Suprapubic skin (tissue), 4 donors: ENCODE results near the gene PEAK3.

Source experiments
- POLR2A ChIP-seq, 2 donors: fragments of 450-650 bp; IDR thresholded peaks; one replicate each; pipeline ENCODE4 v1.6.1; 2017; ENCODE audit warnings: antibody characterized with exemption in 2 of 2, mild to moderate bottlenecking in 2 of 2, moderate library complexity in 2 of 2
- POLR2AphosphoS5 ChIP-seq, 3 donors: sonication (generic); formaldehyde crosslinking; IDR thresholded peaks; one replicate each; pipeline ENCODE4 v1.6.1; 2017; ENCODE audit warnings: antibody characterized with exemption in 3 of 3

DNA sequence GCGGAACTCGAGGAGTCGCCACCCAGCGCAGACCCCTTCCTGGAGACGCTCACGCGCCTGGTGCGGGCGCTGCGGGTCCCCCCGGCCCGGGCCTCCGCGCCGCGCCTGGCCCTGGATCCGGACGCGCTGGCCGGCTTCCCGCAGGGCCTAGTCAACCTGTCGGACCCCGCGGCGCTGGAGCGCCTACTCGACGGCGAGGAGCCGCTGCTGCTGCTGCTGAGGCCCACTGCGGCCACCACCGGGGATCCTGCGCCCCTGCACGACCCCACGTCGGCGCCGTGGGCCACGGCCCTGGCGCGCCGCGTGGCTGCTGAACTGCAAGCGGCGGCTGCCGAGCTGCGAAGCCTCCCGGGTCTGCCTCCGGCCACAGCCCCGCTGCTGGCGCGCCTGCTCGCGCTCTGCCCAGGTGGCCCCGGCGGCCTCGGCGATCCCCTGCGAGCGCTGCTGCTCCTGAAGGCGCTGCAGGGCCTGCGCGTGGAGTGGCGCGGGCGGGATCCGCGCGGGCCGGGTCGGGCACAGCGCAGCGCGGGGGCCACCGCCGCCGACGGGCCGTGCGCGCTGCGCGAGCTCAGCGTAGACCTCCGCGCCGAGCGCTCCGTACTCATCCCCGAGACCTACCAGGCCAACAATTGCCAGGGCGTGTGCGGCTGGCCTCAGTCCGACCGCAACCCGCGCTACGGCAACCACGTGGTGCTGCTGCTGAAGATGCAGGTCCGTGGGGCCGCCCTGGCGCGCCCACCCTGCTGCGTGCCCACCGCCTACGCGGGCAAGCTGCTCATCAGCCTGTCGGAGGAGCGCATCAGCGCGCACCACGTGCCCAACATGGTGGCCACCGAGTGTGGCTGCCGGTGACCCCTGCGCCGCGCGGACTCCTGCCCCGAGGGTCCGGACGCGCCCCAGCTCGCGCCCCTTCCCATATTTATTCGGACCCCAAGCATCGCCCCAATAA lies 30.6 kb downstream of the PEAK3 start:
- no peak for TF ChIP-seq POLR2A (IDR thresholded peaks at IDR 0.05)
- TF ChIP-seq POLR2AphosphoS5 (IDR thresholded peaks at IDR 0.05) = no peak
